ENCODE data around the gene AHRR. TPM values are rescaled to one million over a fixed set of nuclear protein-coding genes. Genes with fewer than 3 reads are reported as not detected.

Gene AHRR
- total RNA-seq, 1 donor from 2014 or later = 2.6 TPM

GRCh38 chr5:388266-389196 is 67.0 kb downstream of the AHRR start:
- no peaks in the 10 kb centered on the region for H3K27me3 ChIP-seq (ENCODE audit: control insufficient read depth, insufficient read depth, low read length)
- no peak for DNase-seq (ENCODE audit: low read depth)
- H3K4me3 ChIP-seq (ENCODE audit: low read depth, low read length) = no peak overlapping the region
- TF ChIP-seq CTCF (IDR thresholded peaks at IDR 0.05; ENCODE audit: insufficient read depth, low read length, poor library complexity, severe bottlenecking) = no peak
- no peaks in the 10 kb centered on the region for H3K36me3 ChIP-seq (ENCODE audit: control insufficient read depth, insufficient read depth, low read length)

- H3K27me3 ChIP-seq (ENCODE audit: control insufficient read depth, insufficient read depth, low read length) = no peaks in the 10 kb centered on the region
- TF ChIP-seq CTCF (IDR thresholded peaks at IDR 0.05; ENCODE audit: insufficient read depth, low read length, poor library complexity, severe bottlenecking) = no peak
- H3K4me3 ChIP-seq (ENCODE audit: low read depth, low read length) = no peak overlapping the region
- no peaks in the 10 kb centered on the region for H3K36me3 ChIP-seq (ENCODE audit: control insufficient read depth, insufficient read depth, low read length)
- DNase-seq (ENCODE audit: low read depth) = no peak
Measured at GRCh38 chr5:389197-389821, 67.8 kb downstream of the AHRR start.

- no peaks in the 10 kb centered on the region for H3K36me3 ChIP-seq (ENCODE audit: control insufficient read depth, insufficient read depth, low read length)
- no peak for DNase-seq (ENCODE audit: low read depth)
- no peak overlapping the region for H3K4me3 ChIP-seq (ENCODE audit: low read depth, low read length)
- no peaks in the 10 kb centered on the region for H3K27me3 ChIP-seq (ENCODE audit: control insufficient read depth, insufficient read depth, low read length)
- TF ChIP-seq CTCF (IDR thresholded peaks at IDR 0.05; ENCODE audit: insufficient read depth, low read length, poor library complexity, severe bottlenecking) = no peak
Measured at GRCh38 chr5:389891-390622, 68.5 kb downstream of the AHRR start.

- DNase-seq (ENCODE audit: low read depth) = no peak
- H3K36me3 ChIP-seq (ENCODE audit: control insufficient read depth, insufficient read depth, low read length) = no peaks in the 10 kb centered on the region
- no peak overlapping the region for H3K4me3 ChIP-seq (ENCODE audit: low read depth, low read length)
- TF ChIP-seq CTCF (IDR thresholded peaks at IDR 0.05; ENCODE audit: insufficient read depth, low read length, poor library complexity, severe bottlenecking) = no peak
- no peaks in the 10 kb centered on the region for H3K27me3 ChIP-seq (ENCODE audit: control insufficient read depth, insufficient read depth, low read length)
Measured at GRCh38 chr5:390623-391491, 69.3 kb downstream of the AHRR start.

- Histone ChIP-seq H3K4me3 (ENCODE audit: low read depth, low read length) (no peak overlapping the region), H3K27me3 (ENCODE audit: control insufficient read depth, insufficient read depth, low read length) (no peaks in the 10 kb centered on the region), H3K36me3 (ENCODE audit: control insufficient read depth, insufficient read depth, low read length) (no peaks in the 10 kb centered on the region)
- no peak for DNase-seq (ENCODE audit: low read depth)
- TF ChIP-seq CTCF (IDR thresholded peaks at IDR 0.05; ENCODE audit: insufficient read depth, low read length, poor library complexity, severe bottlenecking) = no peak
Measured at GRCh38 chr5:392431-392988, 71.0 kb downstream of the AHRR start.
